ENCODE measurements around the gene DEPP1.

DEPP1 gene

DNA sequence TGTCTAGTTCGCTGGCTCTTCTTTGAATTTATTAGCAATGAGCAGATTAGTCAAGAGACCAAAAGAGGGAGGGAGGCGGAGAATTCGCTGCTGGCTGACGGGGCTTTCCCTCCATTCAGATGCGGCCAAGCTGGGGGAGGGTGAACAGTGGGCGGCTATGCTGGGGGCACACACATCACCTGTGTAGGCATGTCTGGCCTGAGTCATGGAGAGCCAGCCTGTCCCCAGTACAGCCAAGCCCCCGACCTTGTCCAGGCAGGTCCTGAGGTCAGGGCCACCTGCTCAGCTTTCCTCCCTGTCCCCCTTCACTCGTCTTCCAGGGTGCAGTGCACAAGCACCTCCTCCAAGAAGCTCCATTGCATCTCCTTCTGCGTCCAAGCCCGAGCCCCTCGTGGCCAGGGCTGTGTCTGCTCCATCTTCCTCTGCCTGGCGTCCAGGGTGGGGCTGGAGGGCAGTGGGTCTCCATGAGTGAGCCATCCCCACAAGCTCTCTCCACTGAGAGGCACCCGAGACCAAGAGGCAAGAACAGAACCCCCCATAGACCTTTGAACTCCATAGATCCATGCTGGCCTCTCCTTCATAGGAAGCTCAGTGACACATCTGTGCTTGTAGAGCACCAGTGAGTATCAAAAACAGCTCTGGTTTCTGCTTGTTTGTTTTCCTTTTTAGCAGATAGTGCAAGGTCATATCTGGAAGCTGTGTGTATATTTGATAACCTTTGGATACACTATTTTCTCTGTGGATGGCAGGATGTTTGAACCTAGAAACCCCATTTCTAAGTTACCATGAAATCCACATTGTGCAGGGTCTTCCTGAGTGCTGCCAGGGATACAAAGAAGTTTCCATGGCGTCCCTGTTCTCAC, 1.9 kb upstream of the DEPP1 start:
- FAIRE-seq, result no peak
- DNase-seq (ENCODE audit: low spot score), result peak; percentile 51

DNA sequence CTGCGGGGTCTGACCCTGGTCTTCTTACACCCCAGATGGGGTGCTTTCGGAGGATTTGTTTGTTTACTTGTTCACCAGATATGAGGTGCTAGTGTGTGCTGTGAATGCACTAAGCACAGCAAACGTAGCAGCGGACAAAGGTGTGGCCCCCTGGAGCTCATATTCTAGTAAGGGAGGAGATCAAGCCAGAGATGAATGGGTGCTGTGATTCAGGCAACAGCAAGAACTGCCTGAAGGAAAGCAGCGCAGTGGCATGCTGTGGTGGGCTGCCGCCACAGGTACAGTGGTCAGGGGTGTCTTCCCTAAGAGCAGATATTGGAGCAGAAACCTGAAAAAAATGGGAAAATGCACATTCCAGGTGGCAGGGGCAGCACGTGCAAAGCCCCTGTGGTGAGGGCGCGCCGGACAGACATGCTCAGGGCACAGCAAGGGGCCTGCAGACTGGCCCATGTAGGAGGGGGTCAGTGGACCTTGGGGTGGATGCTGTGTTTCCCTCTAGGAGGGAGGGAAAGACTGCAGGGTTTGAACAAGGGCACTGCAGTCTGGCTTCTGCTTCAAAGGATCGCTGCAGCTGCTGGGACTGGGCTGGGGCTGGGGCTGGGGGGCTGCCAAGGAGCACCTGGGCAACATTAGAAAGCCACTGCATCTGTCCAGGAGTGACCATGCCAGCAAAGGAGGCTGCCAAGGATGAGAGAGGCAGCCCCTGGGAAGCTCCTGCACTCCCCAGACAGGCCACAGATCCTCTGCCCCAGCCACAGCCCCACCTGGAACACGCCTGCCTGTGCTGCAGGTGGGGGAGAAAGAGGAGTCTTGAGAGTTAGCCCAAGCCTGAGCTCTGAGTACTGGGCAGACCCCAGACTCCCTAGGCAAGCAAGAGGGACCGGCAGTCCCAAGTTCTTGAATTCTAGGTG, 927 bp upstream of the DEPP1 start:
- FAIRE-seq (no peak), DNase-seq (ENCODE audit: low spot score) (no peak)

DNA sequence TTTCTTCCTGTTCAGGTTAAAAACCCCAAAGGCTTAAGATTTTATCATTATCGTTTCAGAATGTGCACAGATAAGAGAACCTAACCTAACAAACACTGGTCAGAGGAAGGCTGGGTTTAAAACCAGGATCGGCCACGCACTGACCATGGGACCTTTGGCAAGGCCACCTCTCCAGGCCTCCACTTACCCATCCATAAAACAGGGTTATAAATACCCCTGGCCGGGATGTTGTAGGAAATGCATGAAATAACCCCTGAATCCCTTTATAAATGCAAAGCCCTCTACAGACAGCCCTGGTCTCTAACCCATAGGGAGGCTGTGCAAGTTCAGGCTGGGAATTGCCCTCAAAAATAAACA, 418 bp downstream of the DEPP1 start:
- FAIRE-seq, result no peak
- no peak for DNase-seq (ENCODE audit: low spot score)

DNA sequence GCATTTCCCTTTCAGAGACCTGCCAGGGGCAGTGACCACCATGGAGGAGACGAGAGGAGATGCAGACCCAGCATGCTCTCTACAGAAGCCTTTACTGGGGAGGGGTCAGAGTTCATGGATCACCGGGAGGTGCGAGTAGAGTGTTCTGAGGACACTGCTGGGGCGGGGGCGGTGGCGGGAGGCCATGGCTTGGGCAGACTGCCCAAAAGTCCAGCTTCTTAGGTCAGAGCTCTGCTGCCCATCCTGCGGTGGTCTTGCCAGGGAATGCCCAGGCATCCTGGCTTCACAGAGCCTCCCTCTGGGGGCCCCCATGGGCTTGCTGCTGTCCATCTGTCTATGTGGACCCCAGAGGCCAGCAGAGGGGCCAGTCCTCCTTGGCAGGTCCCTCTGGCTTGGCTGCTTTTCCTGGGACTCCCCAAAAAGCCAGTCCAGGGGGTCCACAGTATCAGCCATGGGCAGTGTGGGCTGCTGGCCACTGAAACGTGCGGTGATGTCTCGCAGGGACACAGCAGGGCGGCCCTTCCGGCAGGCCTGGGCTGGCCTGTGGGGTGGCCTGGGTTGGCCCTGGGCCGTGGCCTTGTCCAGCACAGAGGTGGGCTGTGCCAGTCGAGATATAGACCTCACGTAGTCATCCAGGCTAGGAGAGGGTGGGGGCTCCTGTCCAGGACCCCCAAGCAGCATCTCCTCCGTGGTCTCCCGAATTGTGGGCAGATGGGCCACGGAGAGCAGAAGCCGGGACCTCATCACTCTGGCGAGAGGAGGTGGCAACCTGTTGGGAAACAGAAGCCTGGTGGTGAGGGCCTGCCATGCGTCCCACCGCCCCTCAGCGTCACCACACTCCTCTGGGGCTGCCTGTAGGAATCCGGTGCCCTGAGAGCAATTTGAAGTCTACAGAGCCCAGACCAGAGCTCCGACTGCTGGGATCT, 1.1 kb downstream of the DEPP1 start:
- peak; percentile 24 for DNase-seq (ENCODE audit: low spot score)
- no peak for FAIRE-seq

DNA sequence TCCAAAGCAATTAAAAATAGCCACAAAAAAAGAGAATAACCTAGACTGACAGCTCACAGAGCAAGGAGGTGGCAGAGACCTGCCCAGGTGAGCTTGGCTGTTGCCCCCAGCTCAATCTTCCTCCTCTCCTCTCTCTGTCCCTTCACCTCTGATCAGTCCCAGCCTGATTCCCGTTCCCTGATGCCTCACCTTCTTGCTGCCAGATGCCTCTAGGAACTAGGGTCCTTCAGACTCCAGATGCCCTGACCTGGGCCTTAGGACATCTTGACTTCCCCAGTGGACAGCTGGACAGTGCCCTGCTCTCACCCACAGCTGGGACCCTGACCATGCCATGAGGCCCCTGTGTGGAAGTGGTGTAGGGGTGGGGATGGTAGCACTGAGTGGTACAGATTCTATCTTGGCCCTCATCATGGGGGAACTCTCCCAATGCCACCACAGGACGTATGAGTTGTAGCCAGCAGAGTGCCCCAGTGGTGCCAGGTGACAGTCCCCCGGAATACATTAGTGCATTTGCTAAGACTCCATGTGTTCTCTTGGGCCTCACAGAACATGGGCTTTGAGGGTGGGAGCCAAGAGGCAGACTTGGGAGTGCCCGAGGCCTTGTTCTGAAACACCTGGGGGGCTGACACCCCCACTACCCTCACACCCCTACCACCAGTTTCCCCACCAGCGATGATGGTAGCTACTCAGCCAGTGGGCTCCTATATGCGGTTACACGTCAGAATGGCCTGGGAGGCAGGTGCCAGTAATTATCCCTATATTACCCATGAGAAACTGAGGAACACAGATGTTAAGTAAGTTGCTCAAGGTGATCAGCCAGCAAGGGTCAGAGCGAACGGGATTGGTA, 2.0 kb downstream of the DEPP1 start:
- DNase-seq (ENCODE audit: low spot score) (no peak), FAIRE-seq (no peak)

DNA sequence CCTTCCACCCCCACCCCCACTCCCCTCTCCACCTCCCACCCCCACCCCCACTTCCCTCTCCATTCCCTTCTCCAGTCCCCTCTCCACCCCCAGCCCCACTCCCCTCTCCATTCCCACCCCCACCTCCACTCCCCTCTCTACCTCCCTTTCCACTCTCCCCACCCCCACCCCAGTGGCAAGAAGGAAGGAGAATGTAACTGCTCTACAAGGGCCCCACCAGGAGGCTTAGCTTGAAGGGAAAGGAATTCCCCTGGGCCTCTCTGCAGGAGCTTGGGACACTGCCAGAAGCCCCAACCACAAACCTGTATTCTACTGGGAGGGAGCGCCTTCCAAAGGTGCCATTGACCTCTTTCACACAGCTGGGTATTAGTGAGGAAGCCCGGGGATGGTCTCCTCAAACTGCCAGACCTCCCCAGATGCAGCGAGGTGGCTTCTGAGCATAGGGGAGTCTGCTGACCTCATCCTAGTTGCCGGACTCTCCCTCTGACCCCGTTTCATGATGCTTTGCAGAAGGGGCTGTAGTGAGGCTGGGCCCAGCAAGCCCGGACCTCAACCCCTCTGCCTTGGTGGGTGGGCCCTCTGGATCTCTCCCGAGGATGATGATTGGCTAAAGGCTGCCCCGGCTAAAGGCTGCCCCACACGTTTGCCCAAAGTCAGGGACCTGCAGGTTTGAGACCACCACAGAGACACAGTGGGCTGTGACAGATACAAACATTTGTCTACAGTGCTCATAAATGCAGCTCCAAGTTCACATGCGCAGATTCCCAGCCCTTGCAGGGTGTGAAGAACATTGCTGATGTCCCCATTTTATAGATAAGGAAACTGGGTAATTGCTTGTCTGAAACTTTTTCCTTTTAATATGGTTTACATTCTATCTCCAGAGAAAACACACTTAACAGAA, 2.9 kb downstream of the DEPP1 start:
- FAIRE-seq (peak; percentile 82), DNase-seq (ENCODE audit: low spot score) (peak; percentile 95)

DNA sequence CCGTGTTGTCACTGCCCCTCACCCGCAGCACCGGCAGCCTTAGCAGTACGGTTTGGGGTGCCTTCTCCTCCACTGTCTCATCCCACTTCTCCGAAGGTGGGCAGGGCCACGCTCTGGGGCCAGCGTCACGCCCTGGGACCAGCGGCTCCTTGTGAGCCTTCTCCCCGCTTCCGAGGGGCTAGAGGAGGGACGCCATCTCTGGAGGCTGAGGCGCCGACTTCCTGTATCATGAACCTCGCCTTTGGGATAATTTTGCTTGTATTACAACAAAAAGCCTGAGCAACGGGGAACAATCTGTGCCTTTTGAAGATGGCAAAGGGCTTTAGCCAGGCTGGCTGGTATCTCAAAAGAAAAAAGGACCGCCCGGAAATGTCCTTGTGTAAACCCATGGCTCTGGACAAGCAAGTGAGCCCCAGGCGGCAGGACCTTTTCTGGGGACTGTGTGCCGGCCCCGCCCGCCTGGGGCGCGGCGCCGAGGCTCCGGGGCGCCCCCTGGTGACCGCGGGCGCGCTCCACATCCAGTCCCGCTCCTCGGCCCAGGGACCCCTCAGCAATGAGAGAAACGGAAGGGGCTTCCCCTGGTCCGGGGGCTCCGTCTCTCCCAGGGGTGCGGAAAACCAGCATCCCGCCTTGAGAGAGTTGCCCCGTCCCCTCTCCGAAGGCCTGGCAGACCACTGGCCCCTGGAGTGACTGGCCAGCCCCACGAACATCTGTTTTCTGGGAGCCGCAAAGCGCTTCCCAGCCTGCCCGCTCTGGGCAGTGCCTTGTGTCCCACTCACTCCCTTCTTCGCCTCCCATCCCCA, 3.8 kb downstream of the DEPP1 start:
- FAIRE-seq (no peak), DNase-seq (ENCODE audit: low spot score) (peak; percentile 61)

DNA sequence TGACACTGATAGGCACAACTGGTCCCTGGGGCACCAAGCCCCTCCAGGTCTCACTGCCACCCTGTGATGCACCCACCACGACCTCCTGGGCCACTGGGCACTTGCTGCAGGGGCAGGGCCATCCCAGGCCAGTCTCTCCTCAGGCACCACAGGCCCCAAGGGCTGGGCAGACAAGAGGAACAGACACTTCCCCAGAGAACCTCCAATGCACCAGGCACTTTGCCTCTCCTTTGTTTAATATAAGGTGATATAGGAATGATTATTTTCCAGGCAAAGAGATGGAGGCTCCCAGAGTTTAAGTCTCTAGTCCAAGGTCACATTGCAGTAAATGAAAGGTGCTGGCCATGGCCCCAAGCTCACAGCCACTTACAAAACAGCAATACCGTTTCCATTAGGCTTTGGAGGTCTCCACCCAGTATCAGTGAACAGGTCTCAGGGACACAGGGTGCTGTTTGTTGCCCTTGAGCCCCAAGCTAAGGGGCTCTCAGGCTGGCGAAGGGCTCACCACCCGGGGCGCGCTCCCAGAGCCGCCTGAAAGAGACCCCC, 4.5 kb downstream of the DEPP1 start:
- DNase-seq (ENCODE audit: low spot score), result no peak
- FAIRE-seq, result no peak

DNA sequence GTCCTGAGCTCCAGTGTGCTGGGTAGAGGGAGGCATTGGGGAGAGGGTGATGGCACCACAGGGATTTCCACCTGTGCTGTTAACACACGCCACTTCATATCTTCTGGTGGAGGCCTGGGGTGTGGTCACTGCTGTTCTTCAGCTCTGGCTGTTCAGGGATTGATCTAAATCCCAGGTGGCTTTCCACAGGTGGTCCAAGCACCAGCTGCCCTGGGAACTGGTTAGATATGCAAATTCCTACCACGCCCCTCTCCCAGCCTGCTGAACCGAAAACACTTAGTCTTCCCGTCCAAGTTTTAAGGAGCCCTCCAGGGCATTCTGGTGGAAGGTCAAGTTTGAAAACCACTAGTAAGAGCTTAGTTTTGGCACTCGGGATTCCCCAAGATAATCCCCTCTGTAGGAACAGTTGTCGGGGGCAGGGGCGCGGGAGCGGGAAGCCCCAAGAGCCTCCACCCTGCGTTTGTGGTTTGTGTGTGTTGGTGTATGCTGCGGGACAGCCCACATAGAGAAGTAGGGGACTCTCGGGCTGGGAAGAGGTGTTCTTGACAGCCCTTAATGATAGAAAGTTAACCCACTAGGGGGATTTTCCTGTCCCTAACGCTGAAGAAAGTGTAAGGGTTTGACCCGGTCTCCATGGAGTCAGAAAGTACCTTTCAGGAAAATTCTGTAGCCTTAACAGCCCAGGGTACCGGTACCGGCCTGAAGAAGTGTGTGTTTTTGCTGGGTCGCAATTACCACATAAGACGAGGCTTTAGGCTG, 5.1 kb downstream of the DEPP1 start:
- FAIRE-seq, result no peak
- DNase-seq (ENCODE audit: low spot score), result no peak

DNA sequence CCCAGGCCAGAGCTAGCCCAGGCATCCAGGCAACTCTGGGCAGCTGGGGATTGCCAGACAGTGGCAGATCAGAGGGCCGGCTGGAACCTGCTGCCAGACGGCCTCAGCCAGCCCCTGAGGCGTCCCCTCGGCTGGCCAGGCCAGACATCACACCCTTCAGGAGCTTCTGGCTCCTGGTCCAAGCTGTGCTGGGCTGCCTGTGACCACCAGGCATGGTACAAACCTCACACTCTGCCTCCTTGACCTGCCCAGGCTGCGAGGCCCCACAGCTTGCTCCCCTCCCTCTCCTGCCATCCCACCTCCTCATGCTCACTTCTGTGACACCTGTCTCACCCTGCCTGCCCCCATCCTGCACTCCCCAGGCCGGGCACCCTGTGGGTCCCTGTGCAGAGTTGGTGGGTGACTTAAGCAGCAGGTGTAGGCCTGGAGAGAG, 5.7 kb downstream of the DEPP1 start:
- FAIRE-seq (no peak), DNase-seq (ENCODE audit: low spot score) (no peak)

DNA sequence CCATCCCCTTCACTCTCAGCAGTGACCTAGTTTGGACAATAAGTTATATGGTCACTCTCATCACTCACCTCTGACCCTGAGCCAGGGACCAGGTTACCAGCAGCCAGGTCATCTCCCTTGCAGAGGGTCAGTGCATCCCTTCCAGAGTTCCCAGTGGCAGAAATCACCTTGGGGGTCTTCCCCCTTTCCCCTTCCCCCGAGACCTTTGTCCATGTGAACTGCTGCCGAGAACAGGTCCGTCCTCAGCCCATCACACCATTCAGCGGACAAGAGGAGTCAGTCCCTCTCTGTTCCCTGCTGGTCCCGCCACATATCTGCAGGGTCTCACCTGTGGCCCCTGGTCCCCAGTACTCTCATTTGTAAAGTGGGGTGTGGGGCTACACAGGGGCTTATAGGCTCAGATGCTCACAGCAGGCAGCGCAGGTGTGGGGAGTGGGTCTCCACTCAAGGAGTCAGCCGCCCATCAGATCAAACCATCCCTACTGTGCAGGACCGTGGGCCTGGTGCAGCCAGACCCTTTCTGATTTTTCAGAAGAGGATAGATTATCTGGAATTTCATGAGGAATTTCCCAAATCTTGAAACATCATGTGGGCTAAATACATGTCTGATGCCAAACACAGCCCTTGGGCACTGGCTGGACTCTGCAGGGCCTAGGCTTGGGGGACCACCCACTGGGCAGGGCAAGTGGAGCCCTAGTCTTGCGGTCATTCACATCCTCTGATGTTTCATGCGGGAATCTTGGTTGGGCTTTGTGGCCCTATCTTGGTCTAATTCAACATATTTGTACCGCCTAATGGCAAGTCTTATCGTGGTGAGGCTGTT, 6.5 kb downstream of the DEPP1 start:
- no peak for FAIRE-seq

DNA sequence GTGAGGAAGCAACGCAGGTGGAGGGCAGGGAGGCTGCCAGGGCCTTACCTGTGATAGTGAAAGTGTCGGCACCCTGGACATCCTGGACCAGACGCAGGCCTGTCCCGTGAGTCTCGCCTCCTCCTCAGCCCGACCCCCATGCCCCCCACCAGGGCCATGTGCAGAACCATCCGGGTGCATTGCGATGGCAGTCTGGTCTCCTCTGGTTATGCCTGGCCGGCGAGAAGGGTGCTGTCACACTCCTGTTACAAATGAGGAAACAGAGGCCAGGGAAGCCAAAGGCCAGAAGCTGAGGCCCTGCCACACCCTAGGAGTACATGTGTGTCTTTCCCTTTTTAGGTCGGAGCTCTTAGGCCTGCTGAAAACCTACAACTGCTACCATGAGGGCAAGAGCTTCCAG, 7.2 kb downstream of the DEPP1 start:
- FAIRE-seq, result no peak

More for the DNA sequence above, 6.5 kb downstream of the DEPP1 start:
- no peak for DNase-seq (ENCODE audit: low spot score)

DNA sequence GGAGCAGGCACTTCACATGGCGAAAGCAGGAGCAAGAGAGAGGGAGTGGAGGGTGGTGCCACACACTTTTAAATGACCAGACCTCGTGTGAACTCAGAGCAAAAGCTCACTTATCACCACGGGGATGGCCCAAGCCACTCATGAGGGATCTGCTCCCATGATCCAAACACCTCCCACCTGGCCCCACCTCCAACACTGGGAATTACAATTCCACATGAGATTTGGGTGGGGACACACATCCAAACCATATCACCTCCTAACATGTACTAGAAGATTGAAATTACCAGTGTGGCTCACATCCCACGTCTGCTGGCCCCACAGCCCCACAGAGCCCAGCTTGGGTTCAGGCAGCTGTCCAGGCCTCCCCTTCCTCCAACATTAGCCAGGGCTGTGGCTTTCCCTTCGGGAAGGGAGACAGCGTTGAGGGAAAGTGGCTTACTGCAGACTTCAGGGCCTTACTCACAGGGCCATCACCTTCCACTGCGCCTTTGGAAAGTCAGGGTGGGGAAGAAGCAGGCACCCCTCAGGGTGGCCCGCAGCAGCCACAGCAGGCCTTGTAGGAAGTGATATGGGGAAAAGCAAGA, 7.7 kb downstream of the DEPP1 start:
- FAIRE-seq, result no peak
- DNase-seq (ENCODE audit: low spot score), result no peak

More for the DNA sequence above, 7.2 kb downstream of the DEPP1 start:
- no peak for DNase-seq (ENCODE audit: low spot score)

DNA sequence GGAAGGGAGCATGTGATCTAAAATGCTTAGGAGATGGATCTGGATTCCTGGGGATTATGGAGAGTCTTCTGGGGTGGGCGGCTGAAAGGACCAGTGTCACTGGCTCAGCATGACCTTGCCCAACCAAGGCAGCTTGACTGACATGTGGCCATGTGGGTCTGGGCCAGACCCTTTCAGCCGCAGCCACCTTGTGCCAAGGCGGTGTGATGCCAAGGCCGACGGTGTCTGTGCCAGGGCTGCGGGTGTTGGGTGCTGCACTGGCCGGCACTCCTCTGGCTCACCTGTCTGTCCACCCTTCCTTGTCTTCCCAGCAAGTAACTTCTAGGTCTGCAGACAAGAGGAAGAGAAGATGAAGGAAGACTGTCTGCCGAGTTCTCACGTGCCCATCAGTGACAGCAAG, 8.8 kb downstream of the DEPP1 start:
- DNase-seq (ENCODE audit: low spot score) (no peak), FAIRE-seq (no peak)

DNA sequence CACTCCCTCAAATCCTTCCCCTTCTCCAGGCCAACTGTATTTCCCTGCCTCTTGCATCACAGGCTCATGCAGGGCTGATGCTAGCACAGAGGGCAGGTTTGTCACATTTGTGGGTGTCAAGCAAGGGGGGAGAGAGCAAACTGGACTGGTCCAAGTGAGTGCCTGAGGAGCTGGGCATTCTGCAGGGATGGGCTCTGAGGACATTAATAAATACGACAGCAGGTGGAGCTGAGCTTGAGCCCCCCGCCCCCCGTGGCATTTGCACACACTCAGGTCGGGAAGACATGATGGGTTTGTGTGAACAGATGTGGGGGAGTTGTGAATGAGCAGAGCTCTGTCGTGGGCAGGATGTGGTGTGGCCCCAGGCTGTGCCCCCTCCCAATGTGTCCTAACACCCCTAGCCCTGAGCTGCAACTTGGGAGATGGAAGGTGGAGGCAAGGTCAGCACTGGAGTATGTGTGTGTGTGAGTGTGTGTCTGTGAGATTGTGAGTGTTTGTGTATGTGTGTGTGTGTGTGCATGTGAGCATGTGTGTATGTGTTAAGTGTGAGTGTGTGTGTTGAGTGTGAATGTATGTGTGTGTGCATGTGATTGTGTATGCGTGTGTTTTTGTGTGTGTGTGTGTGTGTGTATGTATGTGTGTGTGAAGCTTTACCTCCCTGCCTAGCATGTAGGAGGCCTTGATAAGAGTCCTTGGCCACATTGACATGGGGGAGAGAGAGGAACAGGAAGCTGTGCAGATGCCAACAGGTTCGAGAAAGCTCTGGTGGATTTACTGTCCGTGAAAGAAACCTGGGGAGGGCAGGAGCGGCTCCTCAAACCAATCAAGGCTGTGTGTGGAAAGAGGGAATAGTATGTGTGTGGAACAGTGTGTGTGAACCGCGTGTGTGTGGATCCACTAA, 9.9 kb downstream of the DEPP1 start:
- FAIRE-seq (no peak), DNase-seq (ENCODE audit: low spot score) (no peak)
